Memory B cell (primary cell): ENCODE data around the gene MYL7.

Experiments
- ATAC-seq: fragments of 150-1000 bp; cut with Tn5 transposase; 2 replicates; pipeline ENCODE4 v1.10.0; 2021; ENCODE audit warnings: low read depth, mild to moderate bottlenecking, moderate library complexity
- DNase-seq, 2 donors: peaks; one replicate each; pipeline ENCODE4 v3.0.0; 2022; ENCODE audit warnings: low spot score in 2 of 2
- H3K27ac Mint-ChIP-seq: one replicate; pipeline ENCODE4 v1.8.0; 2022; ENCODE audit warnings: mild to moderate bottlenecking, moderate library complexity, mixed read lengths
- H3K27me3 Mint-ChIP-seq: one replicate; pipeline ENCODE4 v1.8.0; 2022; ENCODE audit warnings: mixed read lengths
- H3K36me3 Mint-ChIP-seq: one replicate; pipeline ENCODE4 v1.8.0; 2022; ENCODE audit warnings: mild to moderate bottlenecking, mixed read lengths
- H3K4me1 Mint-ChIP-seq: one replicate; pipeline ENCODE4 v1.8.0; 2022; ENCODE audit warnings: mixed read lengths
- H3K4me3 Mint-ChIP-seq: one replicate; pipeline ENCODE4 v1.8.0; 2022; ENCODE audit warnings: mild to moderate bottlenecking, moderate library complexity, mixed read lengths
- H3K9me3 Mint-ChIP-seq: one replicate; pipeline ENCODE4 v1.8.0; 2022; ENCODE audit warnings: mixed read lengths

The MYL7 gene

DNA sequence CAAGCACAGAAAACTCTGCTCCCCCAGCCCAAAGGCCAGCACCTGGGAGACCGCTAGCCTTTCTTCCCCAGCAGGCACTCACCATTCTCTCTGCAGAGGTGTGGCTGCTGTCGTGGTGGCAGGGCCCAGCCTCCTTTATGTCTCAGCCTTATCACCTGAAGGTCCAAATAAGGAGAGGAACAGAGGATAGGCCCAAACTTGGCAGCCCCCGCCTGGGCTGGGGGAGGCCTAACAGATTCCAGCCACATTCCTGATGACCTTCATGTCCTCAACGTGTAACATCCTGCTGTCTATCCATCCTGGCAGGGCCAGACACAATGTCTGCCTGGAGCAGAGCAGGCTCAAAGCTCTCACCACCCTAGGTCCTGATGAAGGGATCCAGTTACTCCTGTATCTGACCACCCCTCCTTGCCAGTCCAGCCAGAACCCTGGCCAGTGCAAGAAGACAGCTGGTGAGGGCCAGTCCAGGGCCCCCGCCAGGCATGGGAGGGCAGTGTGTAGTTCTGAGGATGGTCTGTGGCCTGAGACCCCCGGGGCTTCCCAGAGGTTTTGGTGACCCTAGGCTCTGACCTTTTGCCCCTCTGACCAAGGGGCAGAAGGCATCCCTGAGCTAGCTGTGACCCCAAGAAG, at the start of gene MYL7:
TSS of gene MYL7 (minus strand) at position 112 of the 630 bp plus-strand sequence. CDS start at position 85, 27 bp downstream.
- no peak within 1 kb of the TSS for H3K27ac Mint-ChIP-seq
- DNase-seq (no peak), ATAC-seq (no peak)
- no peaks in the 10 kb centered on the region for H3K36me3 Mint-ChIP-seq
- no peaks in the 10 kb centered on the region for H3K9me3 Mint-ChIP-seq
- no peak within 1 kb of the TSS for H3K4me3 Mint-ChIP-seq
- H3K27me3 Mint-ChIP-seq, result peaks cover under 1% of the 10 kb centered on the region
- peaks cover 7% of the 10 kb centered on the region for H3K4me1 Mint-ChIP-seq

DNA sequence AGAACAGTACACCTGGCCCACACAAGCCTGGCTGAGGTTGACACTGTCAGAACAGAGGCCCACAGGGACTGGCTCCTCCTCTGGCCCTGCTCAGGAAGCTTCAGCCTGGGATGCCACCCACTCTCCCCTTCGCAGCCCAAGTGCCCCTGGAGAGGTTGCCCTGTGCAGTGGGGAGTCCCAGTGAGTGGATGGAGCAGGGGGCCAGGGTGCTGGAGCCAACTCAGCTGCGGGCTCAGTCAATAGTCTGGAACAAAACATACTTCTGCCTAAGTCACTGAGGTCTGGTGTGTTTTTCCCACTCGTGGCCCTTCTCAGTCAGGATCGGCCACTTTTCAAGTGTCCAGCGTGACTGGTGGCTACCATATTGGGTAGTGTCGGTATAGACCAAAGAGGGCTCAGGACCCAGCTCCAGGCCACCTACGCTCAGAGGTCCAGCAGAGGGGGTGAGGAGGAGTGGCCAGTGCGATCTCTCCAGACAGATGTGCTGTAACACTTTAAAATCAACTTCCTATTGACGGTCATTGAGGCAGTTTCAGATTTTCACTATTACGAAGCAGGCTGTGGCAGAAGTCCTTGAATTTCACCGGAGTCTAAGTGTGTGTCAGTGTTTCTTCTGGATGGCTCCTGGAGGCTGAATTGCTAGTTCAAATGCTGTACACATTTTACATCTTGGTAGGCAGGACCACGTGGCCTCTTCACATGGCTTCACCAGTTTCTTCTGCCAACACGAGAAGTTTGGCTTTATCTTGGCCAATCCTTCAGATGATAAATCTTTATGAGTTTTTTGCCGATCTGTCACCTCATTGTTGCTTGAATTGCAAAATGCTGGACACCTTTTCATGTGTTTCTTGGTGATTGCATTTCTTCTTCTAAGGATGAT, 49.1 kb upstream of the MYL7 start:
- DNase-seq (no peak), ATAC-seq (no peak)
- no peak overlapping the region for H3K27ac Mint-ChIP-seq
- H3K4me1 Mint-ChIP-seq, result no peaks in the 10 kb centered on the region
- peaks cover 6% of the 10 kb centered on the region for H3K27me3 Mint-ChIP-seq
- H3K9me3 Mint-ChIP-seq, result no peaks in the 10 kb centered on the region
- H3K36me3 Mint-ChIP-seq, result peaks cover 2% of the 10 kb centered on the region
- H3K4me3 Mint-ChIP-seq, result no peak overlapping the region

- DNase-seq (no peak), ATAC-seq (no peak)
- peaks cover 8% of the 10 kb centered on the region for H3K27me3 Mint-ChIP-seq
- no peaks in the 10 kb centered on the region for H3K9me3 Mint-ChIP-seq
- peaks cover 5% of the 10 kb centered on the region for H3K4me1 Mint-ChIP-seq
- H3K4me3 Mint-ChIP-seq, result no peak within 1 kb of the TSS
- no peak within 1 kb of the TSS for H3K27ac Mint-ChIP-seq
- H3K36me3 Mint-ChIP-seq, result peaks cover 2% of the 10 kb centered on the region
Measured at GRCh38 chr7:44189286-44189992, 48.3 kb upstream of the MYL7 start, which contains the start of gene GCK. Gene GCK, minus strand, starts transcription at chr7:44189439. Its CDS starts 486 bp downstream, at chr7:44188953.

GRCh38 chr7:44188480-44189225, 47.5 kb upstream of the MYL7 start:
- Mint-ChIP-seq H3K9me3 (no peaks in the 10 kb centered on the region), H3K4me1 (peaks cover 5% of the 10 kb centered on the region), H3K4me3 (no peak overlapping the region), H3K27me3 (peaks cover 6% of the 10 kb centered on the region), H3K27ac (no peak overlapping the region), H3K36me3 (peaks cover 2% of the 10 kb centered on the region)
- DNase-seq (no peak), ATAC-seq (no peak)

- Mint-ChIP-seq H3K27ac (no peak overlapping the region), H3K4me3 (no peak overlapping the region), H3K36me3 (peaks cover 2% of the 10 kb centered on the region), H3K9me3 (no peaks in the 10 kb centered on the region), H3K4me1 (peaks cover 5% of the 10 kb centered on the region), H3K27me3 (peaks cover 3% of the 10 kb centered on the region)
- DNase-seq (no peak), ATAC-seq (no peak)
Measured at GRCh38 chr7:44187636-44188416, 46.7 kb upstream of the MYL7 start.

- peaks cover 5% of the 10 kb centered on the region for H3K27me3 Mint-ChIP-seq
- H3K4me3 Mint-ChIP-seq, result no peak overlapping the region
- no peak overlapping the region for H3K27ac Mint-ChIP-seq
- ATAC-seq, result no peak
- no peak for DNase-seq
- no peaks in the 10 kb centered on the region for H3K9me3 Mint-ChIP-seq
- peaks cover 5% of the 10 kb centered on the region for H3K4me1 Mint-ChIP-seq
- H3K36me3 Mint-ChIP-seq, result peaks cover 2% of the 10 kb centered on the region
Measured at GRCh38 chr7:44186736-44187135, 45.6 kb upstream of the MYL7 start.

DNA sequence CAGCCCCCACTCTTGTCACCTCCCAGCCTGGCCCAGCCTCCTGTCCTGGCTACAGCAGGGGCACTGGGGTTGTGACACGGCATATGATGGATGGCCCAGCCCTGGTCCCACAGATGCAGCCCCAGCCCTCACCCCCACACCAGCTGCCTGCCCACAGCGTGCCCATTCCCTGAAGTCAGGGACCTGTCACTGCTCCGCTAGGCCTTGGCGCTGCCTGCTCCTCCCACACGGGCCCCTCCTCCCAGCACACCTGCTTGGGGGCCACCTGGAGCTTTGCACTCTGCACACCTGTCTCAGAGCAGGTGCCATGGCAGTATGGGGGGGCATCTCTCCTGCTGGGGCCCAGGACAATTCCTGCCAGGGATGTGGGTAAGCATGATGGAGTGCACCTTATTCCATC, 44.6 kb upstream of the MYL7 start:
- Mint-ChIP-seq H3K36me3 (peaks cover 2% of the 10 kb centered on the region), H3K4me3 (no peak overlapping the region), H3K9me3 (no peaks in the 10 kb centered on the region), H3K27ac (no peak overlapping the region), H3K4me1 (peaks cover 5% of the 10 kb centered on the region), H3K27me3 (peaks cover 8% of the 10 kb centered on the region)
- DNase-seq (no peak), ATAC-seq (no peak)

- H3K27me3 Mint-ChIP-seq, result peaks cover 10% of the 10 kb centered on the region
- no peaks in the 10 kb centered on the region for H3K9me3 Mint-ChIP-seq
- ATAC-seq (no peak), DNase-seq (no peak)
- H3K4me1 Mint-ChIP-seq, result peaks cover 5% of the 10 kb centered on the region
- H3K36me3 Mint-ChIP-seq, result peaks cover 2% of the 10 kb centered on the region
- H3K27ac Mint-ChIP-seq, result no peak overlapping the region
- no peak overlapping the region for H3K4me3 Mint-ChIP-seq
Measured at GRCh38 chr7:44184873-44185446, 43.8 kb upstream of the MYL7 start.

DNA sequence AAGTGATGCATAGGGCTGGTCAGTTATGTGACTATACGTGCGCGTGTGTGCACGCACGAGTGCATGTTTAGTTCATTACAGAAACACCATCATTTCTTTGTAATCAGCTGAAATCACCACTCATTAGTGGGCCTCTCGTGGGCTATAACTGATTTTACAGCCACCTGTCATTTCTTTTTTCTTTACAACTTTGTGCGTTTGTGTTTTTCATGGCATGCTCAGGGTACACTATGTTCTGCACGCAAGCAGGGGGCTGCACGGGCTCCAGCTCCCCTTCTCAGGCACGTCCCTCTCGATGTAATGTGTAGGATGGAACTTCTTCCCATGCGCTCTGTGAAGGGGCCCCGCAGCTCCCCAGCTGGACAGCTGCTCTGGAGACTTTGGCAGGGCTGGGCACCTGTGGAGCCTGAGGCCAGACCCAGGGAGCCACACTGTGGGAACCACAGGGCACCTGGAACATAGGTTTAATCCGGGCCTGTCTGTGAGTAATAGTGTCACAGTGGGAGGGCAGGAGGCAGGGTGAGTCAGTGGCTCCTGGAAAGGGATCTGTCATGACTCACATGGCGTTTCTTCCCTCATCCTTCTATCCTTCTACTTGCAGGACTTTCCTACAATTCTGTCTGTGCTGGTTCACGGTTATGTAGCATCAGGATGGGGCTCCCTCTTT, 43.2 kb upstream of the MYL7 start:
- H3K36me3 Mint-ChIP-seq, result peaks cover 2% of the 10 kb centered on the region
- DNase-seq, result no peak
- no peak overlapping the region for H3K4me3 Mint-ChIP-seq
- no peaks in the 10 kb centered on the region for H3K9me3 Mint-ChIP-seq
- H3K27ac Mint-ChIP-seq, result no peak overlapping the region
- ATAC-seq, result no peak
- H3K4me1 Mint-ChIP-seq, result peaks cover 5% of the 10 kb centered on the region
- peaks cover 10% of the 10 kb centered on the region for H3K27me3 Mint-ChIP-seq

DNA sequence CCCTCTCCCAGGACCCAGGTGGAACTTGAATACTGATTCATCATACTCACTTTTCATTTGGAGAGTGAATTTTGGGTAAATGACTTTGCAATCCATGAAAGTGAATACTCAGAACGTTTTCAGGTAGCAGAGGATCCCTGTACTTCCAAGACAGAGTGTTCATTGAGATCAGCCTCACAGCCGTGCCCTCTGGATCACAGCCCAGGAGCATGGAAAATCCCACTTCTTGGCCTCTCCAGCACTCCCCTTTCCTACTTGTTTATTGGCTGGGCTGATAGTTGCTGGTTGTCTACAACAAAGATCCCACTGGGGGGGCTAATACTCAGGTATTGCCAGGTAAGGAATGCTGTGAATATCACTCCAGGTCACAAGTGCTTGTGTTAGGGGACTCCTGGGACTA, 42.3 kb upstream of the MYL7 start:
- DNase-seq (no peak), ATAC-seq (no peak)
- Mint-ChIP-seq H3K4me3 (no peak overlapping the region), H3K27ac (no peak overlapping the region), H3K9me3 (no peaks in the 10 kb centered on the region), H3K4me1 (peaks cover 5% of the 10 kb centered on the region), H3K36me3 (peaks cover 2% of the 10 kb centered on the region), H3K27me3 (peaks cover 12% of the 10 kb centered on the region)

DNA sequence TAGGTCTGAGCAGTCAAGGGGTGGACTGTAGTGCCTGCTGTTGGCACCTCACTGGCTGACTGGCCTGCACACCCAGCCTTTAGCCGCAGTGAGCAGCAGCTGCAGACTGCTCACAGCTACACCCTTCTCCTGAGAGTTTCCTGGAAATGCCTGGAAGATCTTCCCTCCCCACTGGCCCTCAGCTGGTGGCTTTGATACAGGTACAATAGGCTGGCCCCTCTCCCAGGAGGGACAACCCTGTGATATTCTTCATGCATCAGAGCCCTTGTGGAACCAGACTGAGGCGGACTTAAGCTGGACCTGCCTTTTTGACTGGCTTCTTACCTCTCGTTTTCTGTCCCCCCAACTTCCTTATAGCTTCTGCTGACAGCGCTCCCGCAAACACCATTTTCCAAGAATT, 41.7 kb upstream of the MYL7 start:
- peaks cover 5% of the 10 kb centered on the region for H3K4me1 Mint-ChIP-seq
- no peak overlapping the region for H3K4me3 Mint-ChIP-seq
- no peak for ATAC-seq
- peaks cover 2% of the 10 kb centered on the region for H3K36me3 Mint-ChIP-seq
- no peaks in the 10 kb centered on the region for H3K9me3 Mint-ChIP-seq
- no peak overlapping the region for H3K27ac Mint-ChIP-seq
- no peak for DNase-seq
- peaks cover 17% of the 10 kb centered on the region for H3K27me3 Mint-ChIP-seq

- Mint-ChIP-seq H3K27ac (no peak overlapping the region), H3K4me3 (no peak overlapping the region), H3K4me1 (peaks cover 5% of the 10 kb centered on the region), H3K27me3 (peaks cover 21% of the 10 kb centered on the region), H3K9me3 (no peaks in the 10 kb centered on the region), H3K36me3 (peaks cover 2% of the 10 kb centered on the region)
- ATAC-seq, result no peak
- DNase-seq, result no peak
Measured at GRCh38 chr7:44180631-44181030, 39.5 kb upstream of the MYL7 start.
